ENCODE results near the gene CCDC88A. TPM values are rescaled to one million over a fixed set of nuclear protein-coding genes. Genes with fewer than 3 reads are reported as not detected.

Gene CCDC88A
- total RNA-seq, 2 donors from 2014 or later: 49.0 to 50.4 TPM

DNA sequence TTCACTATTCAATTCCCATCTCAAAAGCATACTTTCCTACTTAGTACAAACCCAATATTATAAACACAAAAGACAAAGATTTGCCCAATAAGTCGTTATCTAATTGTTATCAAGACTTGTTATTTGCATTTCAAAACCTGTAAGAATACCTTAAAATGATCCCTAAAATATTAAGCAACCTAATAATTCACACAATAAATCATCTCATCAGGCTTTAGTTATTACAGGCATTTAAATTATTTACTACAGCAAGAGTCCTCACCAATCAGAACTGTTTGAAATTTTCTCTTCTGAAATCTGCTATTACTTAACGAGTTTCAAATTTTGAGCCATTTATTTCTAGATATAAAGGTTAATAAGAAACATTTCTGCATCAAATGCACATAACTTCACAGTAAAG lies 1.6 kb downstream of the CCDC88A start:
- intact Hi-C loops (cut with DNase I): no loop called here
- peaks cover 13% of the 10 kb centered on the region for H3K4me1 ChIP-seq
- no peaks in the 10 kb centered on the region for H3K36me3 ChIP-seq (replicated peaks in 1 of 2; ENCODE audit: insufficient read depth in 1 of 2, low read depth in 2 of 2)
- ATAC-seq (no peak), DNase-seq (no peak)
- peak overlapping the region in 1 of 4 donors; percentile 87 for H3K27ac ChIP-seq
- no peaks in the 10 kb centered on the region for H3K9me3 ChIP-seq
- WGBS, 2 donors: 16 to 18% methylated on average over 2 of the region's 2 CpGs
- H3K4me3 ChIP-seq: peak overlapping the region in 1 of 2 donors; percentile 98
- no peak for TF ChIP-seq POLR2A (IDR thresholded peaks at IDR 0.05)
- TF ChIP-seq, protein P1, sequence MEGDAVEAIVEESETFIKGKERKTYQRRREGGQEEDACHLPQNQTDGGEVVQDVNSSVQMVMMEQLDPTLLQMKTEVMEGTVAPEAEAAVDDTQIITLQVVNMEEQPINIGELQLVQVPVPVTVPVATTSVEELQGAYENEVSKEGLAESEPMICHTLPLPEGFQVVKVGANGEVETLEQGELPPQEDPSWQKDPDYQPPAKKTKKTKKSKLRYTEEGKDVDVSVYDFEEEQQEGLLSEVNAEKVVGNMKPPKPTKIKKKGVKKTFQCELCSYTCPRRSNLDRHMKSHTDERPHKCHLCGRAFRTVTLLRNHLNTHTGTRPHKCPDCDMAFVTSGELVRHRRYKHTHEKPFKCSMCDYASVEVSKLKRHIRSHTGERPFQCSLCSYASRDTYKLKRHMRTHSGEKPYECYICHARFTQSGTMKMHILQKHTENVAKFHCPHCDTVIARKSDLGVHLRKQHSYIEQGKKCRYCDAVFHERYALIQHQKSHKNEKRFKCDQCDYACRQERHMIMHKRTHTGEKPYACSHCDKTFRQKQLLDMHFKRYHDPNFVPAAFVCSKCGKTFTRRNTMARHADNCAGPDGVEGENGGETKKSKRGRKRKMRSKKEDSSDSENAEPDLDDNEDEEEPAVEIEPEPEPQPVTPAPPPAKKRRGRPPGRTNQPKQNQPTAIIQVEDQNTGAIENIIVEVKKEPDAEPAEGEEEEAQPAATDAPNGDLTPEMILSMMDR (IDR thresholded peaks at IDR 0.05): no peak
- H3K27me3 ChIP-seq: no peaks in the 10 kb centered on the region

DNA sequence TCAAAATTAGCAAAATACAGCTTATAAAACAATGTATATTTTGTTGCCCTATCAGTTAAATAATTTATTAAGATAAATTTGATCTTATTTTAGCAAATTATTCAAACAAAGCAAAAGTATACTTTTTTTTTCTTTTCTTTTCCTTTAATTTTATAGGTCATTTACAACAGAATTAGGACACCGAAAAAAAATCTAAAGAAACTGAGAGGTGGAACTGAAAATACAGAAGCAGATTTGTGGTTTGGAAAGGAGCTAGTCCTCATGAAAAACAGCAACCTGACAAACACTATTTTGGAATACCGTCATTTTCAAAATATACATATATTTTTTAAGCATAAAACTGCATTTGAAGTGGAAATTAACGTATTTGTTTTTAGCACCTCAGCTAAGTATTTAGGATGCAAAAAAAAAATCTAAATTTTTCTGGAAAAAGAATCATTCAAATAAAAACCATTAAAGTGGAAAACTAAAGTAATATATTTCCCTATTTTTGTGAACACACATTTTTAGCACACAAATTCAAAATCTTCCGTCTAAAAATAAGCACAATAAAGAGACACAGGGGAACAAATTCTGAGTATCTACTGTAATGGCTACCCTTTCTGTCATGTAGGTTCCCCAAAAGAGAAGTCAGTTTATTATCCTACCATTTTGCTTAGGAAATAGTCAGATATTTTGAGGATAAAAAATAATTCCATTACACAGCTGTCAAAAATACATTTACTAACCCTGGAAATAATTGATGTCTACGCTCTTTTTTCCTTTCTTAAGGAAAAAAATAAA lies 2.7 kb downstream of the CCDC88A start:
- Histone ChIP-seq H3K4me1 (peaks cover 13% of the 10 kb centered on the region), H3K27ac (no peak overlapping the region), H3K9me3 (no peaks in the 10 kb centered on the region), H3K4me3 (no peak overlapping the region), H3K27me3 (no peaks in the 10 kb centered on the region), H3K36me3 (replicated peaks in 1 of 2; ENCODE audit: insufficient read depth in 1 of 2, low read depth in 2 of 2) (no peaks in the 10 kb centered on the region)
- no peak for DNase-seq
- WGBS, 2 donors: 64 to 68% methylated on average over 5 of the region's 5 CpGs
- no peak for ATAC-seq
- intact Hi-C loops (cut with DNase I): no loop called here
- TF ChIP-seq, protein P1 (IDR thresholded peaks at IDR 0.05): no peak
- TF ChIP-seq POLR2A (IDR thresholded peaks at IDR 0.05): no peak

- Histone ChIP-seq H3K27me3 (no peaks in the 10 kb centered on the region), H3K4me1 (peaks cover 13% of the 10 kb centered on the region), H3K9me3 (no peaks in the 10 kb centered on the region), H3K36me3 (replicated peaks in 1 of 2; ENCODE audit: insufficient read depth in 1 of 2, low read depth in 2 of 2) (no peaks in the 10 kb centered on the region), H3K27ac (no peak overlapping the region), H3K4me3 (no peak overlapping the region)
- 32 to 43% methylated on average over 2 of the region's 2 CpGs for WGBS, 2 donors
- TF ChIP-seq, protein P1 (IDR thresholded peaks at IDR 0.05): no peak
- no peak for TF ChIP-seq POLR2A (IDR thresholded peaks at IDR 0.05)
- no peak for DNase-seq
- intact Hi-C loops (cut with DNase I): no loop called here
- no peak for ATAC-seq
These were observed 4.4 kb downstream of the CCDC88A start for GRCh38 chr2:55415300-55415699.

DNA sequence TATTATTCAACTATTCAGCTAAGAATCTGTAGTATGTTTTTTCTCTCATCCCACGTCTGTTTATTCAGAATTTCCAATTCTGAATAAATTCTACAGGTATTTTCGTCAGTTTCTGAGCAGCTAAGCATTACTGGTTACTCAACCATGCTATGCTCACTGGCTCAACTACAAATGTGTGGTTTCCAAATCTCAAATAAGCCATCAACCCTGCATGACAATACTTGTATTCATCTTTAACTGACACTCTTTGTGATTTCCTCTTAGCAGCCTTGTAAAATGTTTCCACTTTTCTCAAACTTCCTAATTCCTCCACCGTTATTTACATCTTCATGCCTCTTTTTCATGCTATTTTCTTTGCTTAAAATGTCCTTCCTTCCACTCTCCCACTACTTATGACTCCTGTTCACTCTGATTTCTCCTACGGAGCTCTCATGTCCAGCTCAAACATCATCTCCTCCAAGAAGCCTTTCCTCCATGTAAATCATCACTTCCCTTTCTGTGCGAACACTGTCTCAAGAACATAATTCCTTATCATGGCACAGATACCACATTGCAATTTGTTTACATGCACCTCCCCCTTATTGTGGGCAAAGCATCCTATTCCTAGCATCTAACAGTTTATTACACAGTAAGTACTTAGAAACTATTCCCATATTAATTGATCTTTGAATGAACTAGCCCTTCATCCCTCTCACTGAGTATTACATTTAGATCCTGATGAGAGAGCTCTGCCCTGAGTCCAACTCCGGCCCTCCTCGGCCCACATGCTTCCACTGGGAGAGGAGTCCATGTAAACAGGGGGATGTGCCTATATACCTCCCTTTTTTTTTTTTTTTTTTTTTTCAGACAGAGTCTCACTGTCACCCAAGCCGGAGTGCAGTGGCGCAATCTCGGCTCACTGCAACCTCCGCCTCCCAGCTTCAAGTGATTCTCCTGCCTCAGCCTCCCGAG lies 10.5 kb downstream of the CCDC88A start:
- DNase-seq (no peak), ATAC-seq (no peak)
- no peaks in the 10 kb centered on the region for H3K4me1 ChIP-seq
- TF ChIP-seq, protein P1 (IDR thresholded peaks at IDR 0.05): no peak
- no peak for TF ChIP-seq POLR2A (IDR thresholded peaks at IDR 0.05)
- H3K4me3 ChIP-seq: no peak overlapping the region
- no peak overlapping the region for H3K27ac ChIP-seq
- H3K27me3 ChIP-seq: no peaks in the 10 kb centered on the region
- 82 to 85% methylated on average over 11 to 12 of the region's 12 CpGs for WGBS, 2 donors
- intact Hi-C loops (cut with DNase I): no loop called here
- H3K36me3 ChIP-seq (replicated peaks in 1 of 2; ENCODE audit: insufficient read depth in 1 of 2, low read depth in 2 of 2): no peaks in the 10 kb centered on the region
- no peaks in the 10 kb centered on the region for H3K9me3 ChIP-seq

Data from body of pancreas (tissue), 4 donors.